Measurements from ENCODE around the gene KATNAL2.
"Not testable (repeated sequence)": the region's sequence is repeated elsewhere in the genome, so short reads cannot be mapped to it uniquely, and the experiment has no call there.

DNA sequence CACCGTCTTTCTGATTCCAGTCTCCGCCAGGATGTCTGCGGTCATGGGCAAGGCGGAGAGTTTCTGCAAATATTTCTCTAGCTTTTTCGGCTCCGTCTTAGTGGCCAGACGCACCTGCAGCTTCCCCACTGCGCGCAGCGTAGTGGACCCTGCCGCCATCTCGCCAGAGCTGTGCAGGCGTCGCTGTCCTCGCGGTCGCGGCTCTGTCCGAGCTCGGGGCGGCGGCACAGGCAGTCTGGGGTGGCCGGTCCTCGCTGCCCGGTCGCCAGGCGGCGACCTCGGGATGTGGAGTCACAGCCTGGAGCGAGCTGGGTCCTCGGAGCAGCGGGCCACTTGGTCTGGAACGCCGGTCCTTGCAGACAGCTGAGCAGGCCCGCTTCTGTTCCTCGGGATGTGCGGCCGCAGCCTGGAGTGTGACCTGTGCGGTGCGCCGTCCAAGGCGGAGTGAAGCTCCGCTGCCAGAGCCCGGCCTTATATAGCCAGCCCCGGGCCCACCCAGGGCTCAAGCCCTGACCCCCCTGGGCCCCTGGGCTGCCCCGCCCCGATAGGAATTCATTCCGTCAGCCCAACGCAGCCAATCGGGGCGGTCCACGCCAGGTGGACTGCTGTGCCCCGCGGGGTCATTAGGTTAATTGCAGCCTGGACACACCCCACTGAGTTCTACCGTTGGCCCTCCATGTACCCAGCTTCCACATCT lies 106.5 kb downstream of the KATNAL2 start:
- not testable (repeated sequence) for TF ChIP-seq POLR2A, TAF1 (IDR thresholded peaks at IDR 0.05; ENCODE audit: low read depth, low read length)
